UCSD-AML1 (cell line): ENCODE measurements around the gene MDH2.
"Not testable (repeated sequence)": the region's sequence is repeated elsewhere in the genome, so short reads cannot be mapped to it uniquely, and the experiment has no call there.

Experiments
- DNase-seq: peaks from one replicate; lab custom pipeline; 2025; ENCODE audit not compliant: unreplicated experiment; lab: John Stamatoyannopoulos, UW

MDH2 gene

DNA sequence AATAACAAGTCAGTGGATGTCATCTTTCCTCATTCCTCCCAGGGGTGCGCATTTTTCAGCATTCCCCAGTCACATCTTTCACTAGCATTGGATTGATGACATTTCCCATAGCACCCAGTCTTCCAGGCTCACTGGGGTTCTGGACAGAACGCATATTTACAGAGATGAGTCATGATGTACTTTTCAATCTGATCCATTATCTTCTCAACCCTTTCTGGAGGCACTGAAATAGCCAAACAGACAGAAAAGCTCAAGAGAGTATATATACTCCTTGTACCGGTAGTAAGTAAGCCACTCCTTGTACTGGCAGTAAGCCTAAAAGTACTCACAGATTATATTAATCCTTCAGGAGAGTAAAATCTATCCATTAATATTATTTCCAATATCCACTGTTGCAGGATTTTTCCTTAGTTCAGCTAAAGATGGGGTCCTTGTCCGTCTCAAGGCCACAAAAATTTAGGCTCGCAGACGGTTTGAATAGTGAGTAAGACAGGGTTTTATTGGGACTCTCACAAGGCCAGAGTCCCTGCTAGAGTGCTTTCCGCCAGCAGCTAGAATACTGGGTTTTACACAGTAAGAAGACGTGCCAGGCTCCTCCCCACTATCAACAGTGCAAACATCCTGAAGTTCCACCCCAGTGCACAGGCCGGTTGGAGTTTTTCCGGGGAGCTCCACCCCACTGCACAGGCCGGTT, 60.8 kb downstream of the MDH2 start:
- no peak for DNase-seq

DNA sequence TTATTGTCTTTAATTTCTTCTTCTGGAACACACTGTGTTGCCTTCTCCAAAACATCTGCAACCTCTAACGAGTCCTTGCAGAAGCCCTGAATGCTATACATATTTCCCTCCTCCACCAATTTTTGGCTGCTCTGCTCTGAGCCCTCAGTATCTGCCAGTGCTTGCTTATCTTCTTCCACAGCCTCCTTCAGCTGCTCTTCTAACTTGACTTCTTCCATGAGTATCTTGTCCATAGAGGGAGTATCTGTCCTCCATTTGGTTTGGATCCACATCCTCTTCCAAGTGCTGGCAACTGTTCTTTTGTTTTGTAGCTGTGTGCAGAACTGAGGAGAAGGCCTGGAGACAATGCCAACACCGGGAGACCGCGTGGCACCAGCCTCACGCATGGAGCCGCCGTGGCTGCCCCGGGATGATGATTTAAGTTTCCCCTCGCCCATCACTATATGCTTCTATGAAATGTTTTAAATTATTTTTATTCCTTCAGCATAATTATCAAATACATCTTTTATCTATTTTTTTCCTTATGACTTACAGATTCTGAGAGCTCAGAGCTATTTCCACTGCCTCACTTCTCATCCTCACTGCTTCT, 65.2 kb downstream of the MDH2 start:
- DNase-seq = not testable (repeated sequence)

- DNase-seq = not testable (repeated sequence)
Measured at GRCh38 chr7:76114742-76115141, 66.8 kb downstream of the MDH2 start.
